Activated CD8-positive, alpha-beta memory T cell treated with anti-CD3 and anti-CD28 coated beads for 1 hour (primary cell): ENCODE data around the gene TMPRSS7.

Experiments
- DNase-seq, 2 donors: peaks; one replicate each; pipeline ENCODE4 v3.0.0-alpha.2; 2020; ENCODE audit warnings: low read depth in 1 of 2; ENCODE audit errors: extremely low read depth in 1 of 2

Gene TMPRSS7, protein sequence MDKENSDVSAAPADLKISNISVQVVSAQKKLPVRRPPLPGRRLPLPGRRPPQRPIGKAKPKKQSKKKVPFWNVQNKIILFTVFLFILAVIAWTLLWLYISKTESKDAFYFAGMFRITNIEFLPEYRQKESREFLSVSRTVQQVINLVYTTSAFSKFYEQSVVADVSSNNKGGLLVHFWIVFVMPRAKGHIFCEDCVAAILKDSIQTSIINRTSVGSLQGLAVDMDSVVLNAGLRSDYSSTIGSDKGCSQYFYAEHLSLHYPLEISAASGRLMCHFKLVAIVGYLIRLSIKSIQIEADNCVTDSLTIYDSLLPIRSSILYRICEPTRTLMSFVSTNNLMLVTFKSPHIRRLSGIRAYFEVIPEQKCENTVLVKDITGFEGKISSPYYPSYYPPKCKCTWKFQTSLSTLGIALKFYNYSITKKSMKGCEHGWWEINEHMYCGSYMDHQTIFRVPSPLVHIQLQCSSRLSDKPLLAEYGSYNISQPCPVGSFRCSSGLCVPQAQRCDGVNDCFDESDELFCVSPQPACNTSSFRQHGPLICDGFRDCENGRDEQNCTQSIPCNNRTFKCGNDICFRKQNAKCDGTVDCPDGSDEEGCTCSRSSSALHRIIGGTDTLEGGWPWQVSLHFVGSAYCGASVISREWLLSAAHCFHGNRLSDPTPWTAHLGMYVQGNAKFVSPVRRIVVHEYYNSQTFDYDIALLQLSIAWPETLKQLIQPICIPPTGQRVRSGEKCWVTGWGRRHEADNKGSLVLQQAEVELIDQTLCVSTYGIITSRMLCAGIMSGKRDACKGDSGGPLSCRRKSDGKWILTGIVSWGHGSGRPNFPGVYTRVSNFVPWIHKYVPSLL

DNA sequence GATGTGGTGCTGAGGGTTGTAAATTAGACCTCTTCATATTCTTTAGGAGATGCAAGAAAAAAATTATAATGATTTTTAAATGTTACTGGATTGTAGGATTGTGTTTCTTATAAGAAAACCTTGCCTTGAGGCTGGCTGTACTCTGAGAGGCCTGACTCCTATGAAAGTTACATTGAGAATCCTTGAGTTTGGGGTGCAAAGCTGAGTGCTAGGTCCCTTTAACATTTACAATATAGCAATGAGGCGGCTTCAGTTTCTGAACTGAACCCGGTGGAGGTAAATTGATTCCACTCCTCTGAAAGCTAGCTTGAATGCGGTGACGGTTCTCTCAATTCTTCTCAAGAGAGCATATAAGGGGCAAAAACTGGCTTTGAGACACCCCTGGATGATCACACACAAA lies at the start of gene TMPRSS7:
TSS of gene TMPRSS7 (plus strand) at position 301 of the 400 bp plus-strand sequence. CDS start 110 bp downstream, outside the sequence.
- no peak for DNase-seq

DNA sequence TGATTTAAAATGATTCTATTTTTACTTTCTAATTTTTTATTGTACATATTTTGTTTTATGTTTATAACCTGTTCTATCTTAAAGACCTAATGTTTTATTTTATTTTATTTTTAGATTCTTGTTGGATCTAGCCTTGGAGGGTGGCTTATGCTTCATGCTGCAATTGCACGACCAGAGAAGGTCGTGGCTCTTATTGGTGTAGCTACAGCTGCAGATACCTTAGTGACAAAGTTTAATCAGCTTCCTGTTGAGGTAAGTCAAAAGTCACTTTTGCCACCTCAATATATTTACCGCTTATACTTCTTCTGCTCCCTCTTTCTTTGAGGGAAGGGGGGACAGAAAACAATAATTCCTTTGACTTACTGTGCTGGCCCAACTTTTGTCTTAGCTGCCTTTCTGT lies 47.7 kb upstream of the TMPRSS7 start:
- DNase-seq: no peak

DNA sequence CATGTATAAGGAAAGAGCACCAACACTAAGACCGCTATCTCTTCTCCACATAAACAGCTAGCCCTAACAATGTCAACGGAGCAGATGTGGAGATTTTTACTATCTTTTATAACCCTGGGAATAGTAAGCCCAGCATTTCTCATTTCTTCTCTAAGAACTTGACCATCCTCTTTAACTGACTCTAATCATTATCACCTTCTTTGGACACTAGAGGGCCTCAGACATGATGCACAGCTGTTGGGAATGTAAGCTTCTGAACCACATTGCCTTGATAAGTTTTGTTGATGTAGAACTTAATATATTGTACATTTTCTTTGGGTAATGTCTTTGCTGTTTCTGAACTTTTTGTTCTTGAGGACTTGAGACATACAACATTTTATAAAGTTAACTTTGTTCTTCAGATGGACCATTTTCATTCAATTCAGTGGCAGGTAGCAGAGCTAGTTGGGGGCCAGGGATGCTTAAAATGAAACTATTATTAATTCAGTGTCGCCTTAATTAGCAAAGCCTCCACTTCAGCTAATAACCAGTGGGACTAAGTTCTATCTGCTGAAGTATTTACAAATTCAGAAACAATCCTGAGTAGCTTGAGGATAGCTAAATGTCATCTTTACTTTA lies 45.4 kb upstream of the TMPRSS7 start:
- DNase-seq: no peak

DNA sequence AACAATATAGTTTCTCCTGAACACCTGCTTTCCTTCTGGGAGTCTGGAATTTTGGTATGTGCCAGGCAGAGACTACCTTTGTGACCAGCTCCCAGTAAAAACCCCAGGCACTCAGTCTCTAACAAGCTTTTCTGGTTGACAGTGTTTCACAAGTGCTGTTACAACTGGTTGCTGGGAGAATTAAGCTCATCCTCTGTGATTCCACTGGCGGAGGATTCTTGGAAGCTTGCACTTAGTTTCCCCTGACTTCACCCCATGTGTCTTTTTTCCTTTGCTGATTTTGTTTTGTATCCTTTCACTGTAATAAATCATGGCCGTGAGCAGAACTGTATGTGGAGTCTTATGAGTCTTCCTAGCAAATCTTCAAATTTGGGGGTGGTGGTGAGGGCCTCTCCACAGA lies 41.5 kb upstream of the TMPRSS7 start:
- DNase-seq: no peak

DNA sequence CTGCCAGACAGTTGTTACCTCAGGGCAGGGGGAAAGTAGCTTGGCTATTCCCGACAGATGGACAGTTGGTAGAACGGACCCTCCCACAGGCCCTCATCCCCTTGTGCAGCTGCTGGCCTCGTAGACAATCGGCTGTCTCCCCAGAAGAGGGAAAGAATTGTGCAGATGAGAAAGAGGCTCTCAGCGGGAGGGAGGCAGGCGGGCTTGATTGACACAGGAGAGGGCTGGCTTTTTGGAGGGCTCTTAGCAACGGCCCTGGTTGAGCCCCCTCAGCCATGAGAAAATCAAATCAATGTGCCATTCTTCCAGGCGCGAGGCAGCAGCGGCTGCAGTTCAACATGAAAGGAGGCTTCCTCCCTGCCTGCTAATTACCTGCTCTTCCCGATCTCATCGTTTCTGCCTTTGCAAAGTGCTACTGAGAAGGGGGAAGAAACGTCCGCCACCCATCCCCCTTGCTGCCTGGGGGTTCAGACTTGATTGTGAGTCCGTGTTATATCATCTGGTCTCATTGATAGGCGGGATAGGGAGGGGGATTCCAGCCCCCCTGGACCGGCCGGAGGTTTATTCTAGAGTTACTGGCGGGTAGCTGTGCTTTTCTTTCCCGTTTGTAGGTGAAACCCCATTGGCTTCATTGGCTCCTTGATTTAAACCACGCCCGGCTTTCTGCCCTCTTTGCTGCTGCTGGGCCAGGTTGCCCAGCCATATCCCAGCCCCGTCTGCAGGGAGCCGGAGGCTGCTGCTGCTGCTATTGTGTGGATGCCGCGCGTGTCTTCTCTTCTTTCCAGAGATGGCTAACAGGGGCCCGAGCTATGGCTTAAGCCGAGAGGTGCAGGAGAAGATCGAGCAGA lies 35.7 kb upstream of the TMPRSS7 start, which contains the start of gene TAGLN3:
TSS of gene TAGLN3 (plus strand) at position 287 of the 848 bp plus-strand sequence. CDS start at position 788, 501 bp downstream.
- no peak for DNase-seq

DNA sequence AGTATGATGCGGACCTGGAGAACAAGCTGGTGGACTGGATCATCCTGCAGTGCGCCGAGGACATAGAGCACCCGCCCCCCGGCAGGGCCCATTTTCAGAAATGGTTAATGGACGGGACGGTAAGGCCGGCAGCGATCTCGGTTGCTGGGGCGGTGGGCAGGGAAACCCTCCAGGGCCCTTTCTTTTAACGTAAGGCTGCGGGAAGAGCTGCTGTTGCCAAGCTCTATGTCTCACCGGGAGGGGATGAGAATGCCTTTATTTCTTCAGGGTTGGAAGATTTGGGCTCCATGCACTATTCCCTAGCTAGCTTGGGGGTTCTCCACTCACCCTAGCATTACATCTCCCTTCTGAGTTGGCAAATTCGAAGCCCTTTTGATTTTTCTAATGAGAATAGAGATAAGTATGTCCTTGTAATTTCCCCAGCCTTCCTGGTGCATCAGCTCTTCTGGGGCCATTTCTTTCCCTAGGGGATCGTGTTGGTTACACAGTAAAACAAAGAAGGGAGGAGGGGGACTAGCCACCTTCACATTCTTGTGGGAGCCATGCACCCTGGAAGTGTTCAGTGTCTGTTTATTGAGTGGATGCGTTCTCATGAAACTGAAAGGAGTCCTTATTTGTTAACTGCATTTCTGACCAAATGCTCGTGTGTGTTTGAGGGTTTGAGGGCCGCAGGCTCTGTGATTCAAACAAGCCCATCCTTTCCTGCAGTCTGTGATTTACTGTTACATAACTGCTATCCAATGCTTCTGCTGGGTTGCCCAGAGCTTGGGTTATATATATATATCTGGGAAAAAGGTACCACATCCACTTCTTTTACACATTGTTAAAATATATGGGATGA lies 34.8 kb upstream of the TMPRSS7 start:
- DNase-seq: no peak

DNA sequence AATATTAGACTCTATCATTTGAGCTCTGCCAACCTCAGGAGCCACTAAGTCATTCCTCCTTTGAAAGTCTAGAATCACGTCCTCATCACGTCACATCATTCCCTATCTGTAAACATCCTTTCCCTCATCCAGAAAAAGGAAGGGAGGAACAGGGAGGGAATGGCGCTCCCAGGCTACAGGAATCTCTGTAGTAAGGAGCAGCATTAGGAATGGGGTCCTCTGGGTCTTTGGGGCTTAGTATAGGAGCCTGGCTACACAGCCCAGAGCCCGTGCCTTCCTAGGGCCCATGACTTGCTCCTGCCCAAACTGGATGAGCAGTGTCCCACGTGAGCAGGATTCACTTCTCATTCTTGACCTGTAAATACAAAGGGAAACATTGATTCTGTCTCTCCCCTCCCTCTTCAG lies 34.2 kb upstream of the TMPRSS7 start:
- DNase-seq: no peak

DNA sequence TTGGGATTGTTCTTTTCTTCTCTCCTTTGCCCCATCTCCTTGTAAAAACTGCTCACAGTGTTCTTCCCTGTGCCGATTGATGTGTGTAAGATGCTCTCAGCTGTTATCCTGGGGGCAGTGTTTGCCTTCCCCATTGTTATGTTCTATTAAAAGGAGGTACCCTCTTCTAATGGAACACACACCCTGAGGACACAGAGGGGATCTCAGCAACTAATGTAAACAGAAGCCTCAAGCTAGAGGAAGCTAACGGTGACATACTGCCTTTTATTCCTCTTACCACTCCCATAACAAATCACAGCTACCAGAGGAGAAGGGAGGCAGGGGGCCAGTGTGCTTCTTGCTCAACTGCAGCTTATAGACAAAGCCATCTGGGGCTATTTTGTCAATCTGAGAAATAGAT lies 33.6 kb upstream of the TMPRSS7 start:
- no peak for DNase-seq

DNA sequence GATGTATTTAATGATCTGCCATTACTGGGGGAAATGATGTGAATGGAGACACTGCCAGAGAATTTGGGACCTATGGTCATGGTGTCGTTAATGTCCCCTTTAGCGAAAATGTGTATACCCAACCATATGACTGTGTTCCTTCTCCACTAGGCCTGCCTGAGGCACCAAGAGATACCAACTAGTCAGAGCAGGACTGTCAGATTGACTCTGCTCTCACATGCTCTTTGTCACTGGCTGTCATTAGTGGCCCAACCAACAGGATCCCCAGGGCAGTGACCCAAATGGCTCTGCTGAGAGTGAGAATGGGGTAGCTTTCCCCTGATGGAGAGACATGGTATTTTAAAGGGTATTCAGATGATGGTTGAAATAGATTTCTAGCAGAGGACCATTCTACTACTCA lies 33.0 kb upstream of the TMPRSS7 start:
- DNase-seq: no peak

DNA sequence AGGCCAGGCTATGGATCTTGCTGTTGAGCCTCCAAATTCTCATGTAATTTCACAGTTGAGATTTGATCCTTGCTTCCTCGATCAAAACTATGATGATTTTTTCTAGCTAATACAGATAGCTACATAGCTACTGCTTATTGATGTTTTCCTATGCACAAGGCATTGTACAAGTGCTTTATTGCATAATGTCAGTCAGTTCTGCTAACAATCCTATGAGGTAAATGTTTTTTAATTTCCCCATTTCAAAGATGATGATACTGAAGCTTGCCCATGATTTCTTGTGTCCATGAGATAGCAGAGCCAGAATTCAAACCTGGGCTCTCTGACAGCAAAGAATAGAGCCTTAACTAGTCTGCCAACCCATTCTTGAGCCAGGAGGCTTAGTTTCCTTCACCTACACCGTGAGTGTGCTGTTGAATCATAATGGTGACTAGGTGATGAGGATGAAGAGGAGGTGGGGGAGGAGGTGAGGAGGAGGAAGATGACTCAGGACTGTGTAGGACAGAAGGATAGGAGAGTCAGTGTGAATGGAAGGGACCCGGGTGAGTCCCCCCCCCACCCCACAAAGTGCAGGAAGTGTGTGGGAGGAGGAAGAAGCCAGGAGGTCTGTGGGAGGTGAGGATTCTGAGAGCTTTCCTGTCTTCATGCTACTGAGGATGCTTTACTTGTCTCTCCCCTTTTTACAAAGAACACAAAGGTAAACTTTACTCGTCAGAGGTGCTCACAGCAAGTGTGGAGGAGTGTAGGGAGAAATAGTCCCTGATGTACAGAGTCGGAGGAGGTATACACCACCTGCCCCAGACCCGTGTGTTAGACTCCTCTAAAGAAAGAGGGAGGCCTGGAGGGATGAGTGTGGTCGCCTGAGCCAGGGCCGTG lies 32.2 kb upstream of the TMPRSS7 start:
- DNase-seq: no peak

DNA sequence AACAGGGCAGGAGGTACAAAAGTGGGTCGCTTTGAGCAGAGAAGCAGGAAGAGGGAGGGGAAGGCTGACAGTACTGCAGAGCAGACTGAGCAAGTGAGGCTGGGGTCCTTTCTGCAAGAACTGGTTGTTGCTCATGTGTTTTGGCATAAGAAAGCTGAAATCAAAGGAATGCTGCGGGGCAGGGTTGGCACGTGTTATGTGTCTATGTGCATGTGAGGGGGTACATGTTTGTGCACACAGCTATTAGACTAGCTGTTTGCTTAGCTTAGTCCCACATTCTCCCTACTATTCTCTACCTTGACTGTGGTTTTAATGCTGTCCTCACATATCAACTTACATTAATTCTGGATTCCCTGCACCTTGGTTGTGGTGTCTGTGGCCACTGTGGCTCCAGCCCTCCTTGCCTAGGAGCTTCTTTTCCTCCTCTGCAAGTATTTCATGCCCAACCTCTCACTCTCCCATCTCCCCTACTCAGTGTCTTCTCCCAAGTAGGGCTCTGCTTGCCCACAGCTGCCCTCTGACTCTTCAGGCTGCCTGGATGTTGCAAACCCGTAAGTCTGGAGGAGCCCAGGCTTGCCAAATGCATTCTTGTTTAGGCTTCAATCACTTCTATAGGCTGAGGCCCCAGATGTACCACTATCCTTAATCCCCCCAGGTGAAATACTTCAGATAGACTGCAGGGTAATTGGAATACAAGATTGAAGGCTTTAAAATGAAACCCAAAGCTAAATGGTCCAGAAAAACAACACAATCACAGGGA lies 31.0 kb upstream of the TMPRSS7 start:
- DNase-seq: no peak

DNA sequence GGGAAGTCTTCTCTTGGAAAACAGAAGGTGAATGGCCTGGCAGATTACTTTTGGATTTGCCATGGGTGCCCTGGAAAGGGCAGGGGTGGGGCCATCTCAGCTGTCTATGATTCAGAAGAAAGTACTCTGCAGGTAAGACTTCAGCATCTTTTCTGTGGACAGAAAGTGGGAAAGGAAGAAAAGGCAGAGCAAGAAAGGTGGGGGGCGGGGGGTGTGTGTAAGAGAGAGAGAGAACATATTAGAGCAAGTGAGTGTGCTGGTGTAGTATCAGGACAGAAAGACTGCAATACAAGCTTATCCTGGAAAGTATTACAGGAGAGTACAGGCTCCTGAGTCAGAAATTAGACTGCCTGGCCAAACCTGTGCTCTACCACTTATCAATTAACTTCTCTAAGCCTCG lies 30.3 kb upstream of the TMPRSS7 start:
- no peak for DNase-seq

DNA sequence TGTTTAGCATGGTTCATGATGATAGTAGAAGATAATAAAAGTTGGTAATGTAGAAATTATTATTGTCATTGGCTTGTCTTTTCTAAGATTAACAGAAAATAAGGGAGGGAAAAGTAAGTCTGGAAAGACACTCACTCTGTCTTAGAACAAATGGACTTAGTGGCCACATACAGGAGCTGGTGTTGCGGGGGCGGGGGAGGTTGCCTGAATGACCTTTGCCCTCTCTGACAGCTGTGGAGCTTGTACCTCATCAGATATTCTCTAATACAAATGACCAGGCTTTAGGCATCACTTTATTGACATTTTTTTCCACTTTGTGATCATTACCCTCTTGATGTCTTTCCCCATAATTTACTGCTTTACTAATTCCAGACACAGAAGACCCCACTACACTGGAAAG lies 29.9 kb upstream of the TMPRSS7 start:
- no peak for DNase-seq

DNA sequence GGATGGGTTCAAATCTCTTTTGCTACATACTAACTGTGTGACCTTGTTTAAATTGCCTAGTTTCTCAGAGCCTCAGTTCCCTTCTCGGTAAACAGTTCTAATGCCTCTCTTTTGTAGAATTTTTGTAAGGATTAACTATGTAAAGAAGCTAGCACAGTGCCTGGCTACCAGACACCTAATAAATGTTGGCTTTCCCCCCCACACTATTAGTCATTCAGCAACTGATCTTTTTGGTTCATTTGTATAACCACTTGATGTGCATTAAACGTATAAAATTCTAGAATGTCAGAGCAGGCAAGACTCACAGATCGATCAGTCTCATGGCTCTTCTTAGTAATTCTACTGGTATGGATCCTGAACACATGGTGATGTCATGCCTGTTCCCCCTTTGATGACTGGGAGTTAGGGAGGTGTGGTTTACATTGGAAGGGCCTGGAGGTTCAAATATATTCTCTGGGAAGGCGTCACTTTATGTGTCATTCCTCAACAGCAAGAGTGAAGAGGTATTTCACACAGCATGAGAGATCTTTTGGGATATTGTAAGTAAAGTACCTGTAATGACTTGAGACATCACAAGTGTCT lies 29.4 kb upstream of the TMPRSS7 start:
- no peak for DNase-seq

DNA sequence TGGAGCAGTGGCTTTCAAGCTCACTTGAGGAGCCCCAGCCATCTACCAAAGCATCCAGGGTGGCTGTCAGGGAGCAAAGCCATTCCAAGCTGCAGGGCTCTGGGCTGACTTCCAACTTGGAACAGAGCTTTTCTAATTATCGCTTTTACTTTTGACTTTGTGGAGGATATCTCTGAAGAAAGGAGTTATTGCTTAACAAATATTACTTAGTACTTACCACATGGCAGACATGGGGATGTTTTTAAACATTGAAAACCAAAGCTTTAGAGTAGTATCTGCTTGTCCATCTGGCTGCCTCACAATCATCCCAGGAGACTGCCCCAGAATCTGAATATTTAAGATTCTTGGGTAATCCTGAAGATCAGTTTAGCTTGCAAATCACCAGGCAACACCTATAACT lies 26.9 kb upstream of the TMPRSS7 start:
- DNase-seq: no peak

DNA sequence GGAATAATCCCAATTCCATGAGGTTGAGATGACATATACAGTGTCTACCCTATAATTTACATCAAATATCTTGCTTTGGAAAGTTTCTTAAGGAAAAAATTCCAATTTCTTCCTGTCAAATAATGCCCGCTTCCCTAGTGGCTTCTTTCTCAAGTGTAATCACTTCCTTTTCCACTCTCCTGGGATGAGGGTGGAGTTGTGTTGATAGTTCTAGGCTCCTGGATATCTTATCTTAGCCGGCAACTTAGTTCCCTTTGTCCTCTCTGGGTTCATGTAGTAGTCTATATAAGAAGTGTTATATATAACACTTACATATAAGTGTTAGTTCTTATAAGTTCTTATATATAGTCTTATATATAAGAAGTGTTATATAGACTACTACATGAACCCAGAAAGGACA lies 24.9 kb upstream of the TMPRSS7 start:
- DNase-seq: no peak

DNA sequence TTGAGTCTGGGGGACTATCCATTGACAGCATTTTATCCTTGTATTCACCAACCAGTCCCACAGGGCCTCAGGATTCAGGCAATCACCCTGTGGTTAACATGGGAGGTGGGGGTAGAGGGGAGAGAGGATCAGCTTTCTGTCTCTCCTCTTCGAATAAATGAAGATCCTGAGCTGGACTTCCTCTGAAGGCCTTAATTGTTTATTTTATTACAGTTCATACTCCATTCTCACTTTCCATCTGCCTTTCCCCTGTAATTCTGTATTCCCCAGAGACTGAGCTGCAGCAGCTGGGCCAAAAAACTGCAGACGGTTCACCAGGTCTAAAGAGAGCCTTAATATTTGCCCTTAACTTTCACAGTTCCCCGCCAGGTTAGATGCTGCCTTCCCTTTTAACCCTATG lies 23.9 kb upstream of the TMPRSS7 start:
- DNase-seq: no peak
